ENCODE measurements around the gene TCF20.

Gene TCF20

GRCh38 chr22:42297778-42298177 lies 27.3 kb upstream of the TCF20 start:
- TF ChIP-seq, protein P1, sequence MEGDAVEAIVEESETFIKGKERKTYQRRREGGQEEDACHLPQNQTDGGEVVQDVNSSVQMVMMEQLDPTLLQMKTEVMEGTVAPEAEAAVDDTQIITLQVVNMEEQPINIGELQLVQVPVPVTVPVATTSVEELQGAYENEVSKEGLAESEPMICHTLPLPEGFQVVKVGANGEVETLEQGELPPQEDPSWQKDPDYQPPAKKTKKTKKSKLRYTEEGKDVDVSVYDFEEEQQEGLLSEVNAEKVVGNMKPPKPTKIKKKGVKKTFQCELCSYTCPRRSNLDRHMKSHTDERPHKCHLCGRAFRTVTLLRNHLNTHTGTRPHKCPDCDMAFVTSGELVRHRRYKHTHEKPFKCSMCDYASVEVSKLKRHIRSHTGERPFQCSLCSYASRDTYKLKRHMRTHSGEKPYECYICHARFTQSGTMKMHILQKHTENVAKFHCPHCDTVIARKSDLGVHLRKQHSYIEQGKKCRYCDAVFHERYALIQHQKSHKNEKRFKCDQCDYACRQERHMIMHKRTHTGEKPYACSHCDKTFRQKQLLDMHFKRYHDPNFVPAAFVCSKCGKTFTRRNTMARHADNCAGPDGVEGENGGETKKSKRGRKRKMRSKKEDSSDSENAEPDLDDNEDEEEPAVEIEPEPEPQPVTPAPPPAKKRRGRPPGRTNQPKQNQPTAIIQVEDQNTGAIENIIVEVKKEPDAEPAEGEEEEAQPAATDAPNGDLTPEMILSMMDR (IDR thresholded peaks at IDR 0.05): no peak

- TF ChIP-seq, protein P1 (IDR thresholded peaks at IDR 0.05): no peak
Measured at GRCh38 chr22:42296883-42297282, 26.4 kb upstream of the TCF20 start.

- TF ChIP-seq, protein P1 (IDR thresholded peaks at IDR 0.05): no peak
Measured at GRCh38 chr22:42296381-42296853, 26.0 kb upstream of the TCF20 start.

DNA sequence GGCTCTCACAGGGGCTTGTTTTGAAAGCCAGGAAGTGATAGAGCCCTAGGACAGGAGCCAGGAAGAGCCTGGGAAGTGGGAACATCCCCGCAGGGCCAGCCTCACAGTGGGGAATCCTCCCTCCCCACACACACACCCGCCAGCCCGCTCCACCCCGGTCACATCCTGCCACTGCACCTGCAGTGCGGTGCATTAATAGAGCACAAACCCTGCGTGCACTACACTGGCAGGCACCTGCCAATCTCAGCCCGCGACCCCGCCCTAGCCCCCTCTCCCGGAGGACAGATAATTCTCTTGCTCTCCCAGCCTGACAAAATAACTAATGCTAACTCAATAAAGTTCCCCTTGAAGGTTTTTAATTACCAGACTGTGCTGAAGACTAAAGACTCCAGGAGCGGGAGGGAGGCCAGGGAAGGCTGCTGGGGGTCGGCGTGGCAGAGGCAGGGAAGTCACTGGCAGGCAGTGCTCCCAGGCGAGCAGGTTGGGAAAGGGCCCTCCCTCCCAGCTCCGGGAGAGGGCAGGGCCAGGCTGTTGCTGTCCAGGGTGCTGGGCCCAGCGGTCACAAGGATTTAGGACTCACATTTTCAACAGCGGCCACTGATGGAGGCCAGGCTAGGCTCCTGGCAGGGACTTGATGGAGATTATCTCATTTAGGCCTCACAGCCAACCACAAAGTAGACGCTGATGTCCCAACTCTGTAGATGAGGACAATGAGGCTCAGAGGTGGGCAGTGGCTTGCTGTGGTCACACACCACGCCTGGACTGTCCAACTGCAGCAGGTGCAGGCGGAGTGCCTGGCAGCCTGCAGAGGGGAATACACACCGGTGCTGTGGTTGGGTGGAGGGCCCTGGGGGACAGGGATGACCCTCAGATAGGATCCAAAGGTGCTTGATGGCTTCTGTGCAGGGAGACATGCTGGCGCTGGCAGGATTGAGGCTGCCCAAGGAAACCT lies 23.9 kb upstream of the TCF20 start:
- TF ChIP-seq, protein P1 (IDR thresholded peaks at IDR 0.05): no peak

DNA sequence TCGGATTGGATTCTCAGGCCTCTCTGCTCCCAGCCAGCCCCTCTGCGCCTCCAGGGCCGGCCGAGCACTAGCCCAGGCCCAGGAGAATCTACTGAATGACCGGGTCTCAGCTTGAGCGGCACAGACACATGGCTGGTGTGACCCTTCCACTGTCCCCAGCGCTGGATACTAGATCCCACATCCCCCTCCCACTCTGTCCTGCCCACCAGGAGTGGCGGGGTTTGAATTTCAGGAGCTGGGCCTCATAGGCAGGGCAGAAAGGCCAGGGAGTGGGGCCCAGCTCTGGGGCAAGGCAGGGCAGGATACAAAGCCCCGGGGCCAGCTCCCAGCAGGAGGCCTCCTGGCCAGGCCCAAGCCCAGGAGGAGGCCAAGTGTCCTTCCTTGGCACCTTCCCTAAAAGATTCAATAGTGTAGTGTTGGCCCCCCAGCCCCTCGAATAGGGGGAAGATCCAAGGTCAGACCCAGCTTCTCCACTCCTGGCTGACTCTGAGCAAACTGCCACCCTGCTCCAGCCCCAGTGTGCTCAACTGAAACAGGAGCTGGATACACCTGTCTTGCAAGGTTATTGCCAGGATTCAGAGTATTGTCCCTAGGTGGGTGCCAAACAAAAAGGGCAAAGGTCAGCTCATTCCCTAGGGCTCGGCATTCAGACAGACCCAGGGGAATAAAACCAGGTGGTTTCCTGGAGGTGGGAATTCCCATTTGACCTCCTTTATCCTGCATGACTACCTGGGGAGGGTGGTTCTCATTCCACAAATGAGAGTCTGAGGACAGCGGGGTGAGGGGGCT lies 22.5 kb upstream of the TCF20 start:
- TF ChIP-seq, protein P1 (IDR thresholded peaks at IDR 0.05): no peak

- TF ChIP-seq, protein P1 (IDR thresholded peaks at IDR 0.05): no peak
Measured at GRCh38 chr22:42291287-42291686, 20.8 kb upstream of the TCF20 start.

GRCh38 chr22:42289671-42290541 lies 19.5 kb upstream of the TCF20 start:
- TF ChIP-seq, protein P1 (IDR thresholded peaks at IDR 0.05): no peak

Measured in LNCAP (cell line).